ENCODE results near the gene BET1.

The BET1 gene

GRCh38 chr7:94011714-94012353 is 7.7 kb upstream of the BET1 start:
- DNase-seq = no peak

- DNase-seq = peak; percentile 71
Observed at GRCh38 chr7:94008537-94008936, 4.4 kb upstream of the BET1 start.

GRCh38 chr7:94005753-94006152 is 1.6 kb upstream of the BET1 start:
- no peak for DNase-seq

GRCh38 chr7:94003446-94004023 is 620 bp downstream of the BET1 start:
- no peak for DNase-seq

- no peak for DNase-seq
Observed at GRCh38 chr7:94001396-94001795, 2.8 kb downstream of the BET1 start.

GRCh38 chr7:93997868-93998267 is 6.3 kb downstream of the BET1 start:
- DNase-seq = no peak

- no peak for DNase-seq
Observed at GRCh38 chr7:93992421-93993110, 11.6 kb downstream of the BET1 start.

GRCh38 chr7:93987297-93987696 is 16.9 kb downstream of the BET1 start:
- DNase-seq = no peak

GRCh38 chr7:93985101-93985500 is 19.1 kb downstream of the BET1 start:
- no peak for DNase-seq

GRCh38 chr7:93984024-93984423 is 20.1 kb downstream of the BET1 start:
- no peak for DNase-seq

- DNase-seq = no peak
Observed at GRCh38 chr7:93981480-93981874, 22.7 kb downstream of the BET1 start.

GRCh38 chr7:93980744-93981479 is 23.2 kb downstream of the BET1 start:
- DNase-seq = no peak

GRCh38 chr7:93977211-93977950 is 26.8 kb downstream of the BET1 start:
- no peak for DNase-seq

GRCh38 chr7:93973134-93973533 is 31.0 kb downstream of the BET1 start:
- DNase-seq = no peak

- no peak for DNase-seq
Observed at GRCh38 chr7:93972029-93972725, 32.0 kb downstream of the BET1 start.

GRCh38 chr7:93968911-93969620 is 35.1 kb downstream of the BET1 start:
- no peak for DNase-seq

GRCh38 chr7:93964813-93965212 is 39.3 kb downstream of the BET1 start:
- no peak for DNase-seq

- no peak for DNase-seq
Observed at GRCh38 chr7:93964262-93964661, 39.9 kb downstream of the BET1 start.

- no peak for DNase-seq
Observed at GRCh38 chr7:93960986-93961385, 43.2 kb downstream of the BET1 start.

GRCh38 chr7:93958651-93959050 is 45.5 kb downstream of the BET1 start:
- no peak for DNase-seq

- no peak for DNase-seq
Observed at GRCh38 chr7:93958216-93958615, 45.9 kb downstream of the BET1 start.

- no peak for DNase-seq
Observed at GRCh38 chr7:93957767-93958166, 46.4 kb downstream of the BET1 start.
